ENCODE data around the gene PCK1. TPM values are rescaled to one million over a fixed set of nuclear protein-coding genes. Genes with fewer than 3 reads are reported as not detected.

The PCK1 gene
- total RNA-seq, 1 experiment from 2014 or later, result 0.21 TPM

DNA sequence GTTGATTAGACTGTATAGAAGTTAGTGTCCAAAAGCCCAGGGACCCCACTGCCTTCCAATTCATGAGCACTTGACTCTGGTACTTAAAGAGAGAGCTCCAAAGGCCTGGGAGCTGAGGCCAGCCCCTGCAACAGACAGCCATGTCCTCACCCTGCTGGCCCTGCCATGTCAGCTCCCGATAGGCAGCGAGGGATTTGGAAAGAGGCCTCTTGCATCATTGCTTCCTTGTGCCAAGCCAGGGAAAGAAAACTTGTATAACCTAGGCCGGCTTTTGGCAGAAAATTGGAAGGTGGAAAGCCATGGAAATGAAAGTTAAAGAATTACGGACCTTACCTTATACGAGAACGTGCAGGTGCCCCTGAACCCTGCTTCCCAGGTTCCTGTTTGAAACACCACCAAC is 8.4 kb upstream of the PCK1 start:
- ChIA-PET CTCF (no interaction called here), POLR2A (no interaction called here)
- Histone ChIP-seq H3K9me3 (ENCODE audit: control insufficient read depth, insufficient read depth, low read depth, low read length) (no peaks in the 10 kb centered on the region), H3K4me3 (ENCODE audit: low read depth in 2 of 2, low read length in 2 of 2) (no peak overlapping the region), H3K27ac (ENCODE audit: low read length) (no peak overlapping the region), H3K36me3 (ENCODE audit: control insufficient read depth, insufficient read depth, low read length) (no peaks in the 10 kb centered on the region), H3K4me1 (ENCODE audit: control insufficient read depth, insufficient read depth, low read length) (no peaks in the 10 kb centered on the region), H3K27me3 (ENCODE audit: control insufficient read depth, insufficient read depth, low read length) (peaks cover 4% of the 10 kb centered on the region)
- TF ChIP-seq POLR2AphosphoS5 (IDR thresholded peaks at IDR 0.05; ENCODE audit: low read depth, low read length), result no peak
- TF ChIP-seq TCF7L2 (IDR thresholded peaks at IDR 0.05; ENCODE audit: low read depth, low read length), result no peak
- TF ChIP-seq, protein P1, sequence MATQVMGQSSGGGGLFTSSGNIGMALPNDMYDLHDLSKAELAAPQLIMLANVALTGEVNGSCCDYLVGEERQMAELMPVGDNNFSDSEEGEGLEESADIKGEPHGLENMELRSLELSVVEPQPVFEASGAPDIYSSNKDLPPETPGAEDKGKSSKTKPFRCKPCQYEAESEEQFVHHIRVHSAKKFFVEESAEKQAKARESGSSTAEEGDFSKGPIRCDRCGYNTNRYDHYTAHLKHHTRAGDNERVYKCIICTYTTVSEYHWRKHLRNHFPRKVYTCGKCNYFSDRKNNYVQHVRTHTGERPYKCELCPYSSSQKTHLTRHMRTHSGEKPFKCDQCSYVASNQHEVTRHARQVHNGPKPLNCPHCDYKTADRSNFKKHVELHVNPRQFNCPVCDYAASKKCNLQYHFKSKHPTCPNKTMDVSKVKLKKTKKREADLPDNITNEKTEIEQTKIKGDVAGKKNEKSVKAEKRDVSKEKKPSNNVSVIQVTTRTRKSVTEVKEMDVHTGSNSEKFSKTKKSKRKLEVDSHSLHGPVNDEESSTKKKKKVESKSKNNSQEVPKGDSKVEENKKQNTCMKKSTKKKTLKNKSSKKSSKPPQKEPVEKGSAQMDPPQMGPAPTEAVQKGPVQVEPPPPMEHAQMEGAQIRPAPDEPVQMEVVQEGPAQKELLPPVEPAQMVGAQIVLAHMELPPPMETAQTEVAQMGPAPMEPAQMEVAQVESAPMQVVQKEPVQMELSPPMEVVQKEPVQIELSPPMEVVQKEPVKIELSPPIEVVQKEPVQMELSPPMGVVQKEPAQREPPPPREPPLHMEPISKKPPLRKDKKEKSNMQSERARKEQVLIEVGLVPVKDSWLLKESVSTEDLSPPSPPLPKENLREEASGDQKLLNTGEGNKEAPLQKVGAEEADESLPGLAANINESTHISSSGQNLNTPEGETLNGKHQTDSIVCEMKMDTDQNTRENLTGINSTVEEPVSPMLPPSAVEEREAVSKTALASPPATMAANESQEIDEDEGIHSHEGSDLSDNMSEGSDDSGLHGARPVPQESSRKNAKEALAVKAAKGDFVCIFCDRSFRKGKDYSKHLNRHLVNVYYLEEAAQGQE (IDR thresholded peaks at IDR 0.05; ENCODE audit: insufficient read depth in 1 of 2, low read depth in 2 of 2, low read length in 1 of 2), result no peak
- TF ChIP-seq, protein P2, sequence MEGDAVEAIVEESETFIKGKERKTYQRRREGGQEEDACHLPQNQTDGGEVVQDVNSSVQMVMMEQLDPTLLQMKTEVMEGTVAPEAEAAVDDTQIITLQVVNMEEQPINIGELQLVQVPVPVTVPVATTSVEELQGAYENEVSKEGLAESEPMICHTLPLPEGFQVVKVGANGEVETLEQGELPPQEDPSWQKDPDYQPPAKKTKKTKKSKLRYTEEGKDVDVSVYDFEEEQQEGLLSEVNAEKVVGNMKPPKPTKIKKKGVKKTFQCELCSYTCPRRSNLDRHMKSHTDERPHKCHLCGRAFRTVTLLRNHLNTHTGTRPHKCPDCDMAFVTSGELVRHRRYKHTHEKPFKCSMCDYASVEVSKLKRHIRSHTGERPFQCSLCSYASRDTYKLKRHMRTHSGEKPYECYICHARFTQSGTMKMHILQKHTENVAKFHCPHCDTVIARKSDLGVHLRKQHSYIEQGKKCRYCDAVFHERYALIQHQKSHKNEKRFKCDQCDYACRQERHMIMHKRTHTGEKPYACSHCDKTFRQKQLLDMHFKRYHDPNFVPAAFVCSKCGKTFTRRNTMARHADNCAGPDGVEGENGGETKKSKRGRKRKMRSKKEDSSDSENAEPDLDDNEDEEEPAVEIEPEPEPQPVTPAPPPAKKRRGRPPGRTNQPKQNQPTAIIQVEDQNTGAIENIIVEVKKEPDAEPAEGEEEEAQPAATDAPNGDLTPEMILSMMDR (IDR thresholded peaks at IDR 0.05), result no peak
- TF ChIP-seq SIN3A (IDR thresholded peaks at IDR 0.05; ENCODE audit: borderline replicate concordance, insufficient read depth, low read depth, low read length), result no peak
- DNase-seq (ENCODE audit: low read depth, low spot score), result no peak
- no TSS peak for BruUV-seq (replicated peaks)
- intact Hi-C loops (cut with micrococcal nuclease; ENCODE audit: unreplicated experiment) (no loop called here), in situ Hi-C loops (cut with HindIII; ENCODE audit: low pct_unique_long_range_greater_than_20kb, low sequenced_read_pairs) (no loop called here)
- ATAC-seq, result no peak

DNA sequence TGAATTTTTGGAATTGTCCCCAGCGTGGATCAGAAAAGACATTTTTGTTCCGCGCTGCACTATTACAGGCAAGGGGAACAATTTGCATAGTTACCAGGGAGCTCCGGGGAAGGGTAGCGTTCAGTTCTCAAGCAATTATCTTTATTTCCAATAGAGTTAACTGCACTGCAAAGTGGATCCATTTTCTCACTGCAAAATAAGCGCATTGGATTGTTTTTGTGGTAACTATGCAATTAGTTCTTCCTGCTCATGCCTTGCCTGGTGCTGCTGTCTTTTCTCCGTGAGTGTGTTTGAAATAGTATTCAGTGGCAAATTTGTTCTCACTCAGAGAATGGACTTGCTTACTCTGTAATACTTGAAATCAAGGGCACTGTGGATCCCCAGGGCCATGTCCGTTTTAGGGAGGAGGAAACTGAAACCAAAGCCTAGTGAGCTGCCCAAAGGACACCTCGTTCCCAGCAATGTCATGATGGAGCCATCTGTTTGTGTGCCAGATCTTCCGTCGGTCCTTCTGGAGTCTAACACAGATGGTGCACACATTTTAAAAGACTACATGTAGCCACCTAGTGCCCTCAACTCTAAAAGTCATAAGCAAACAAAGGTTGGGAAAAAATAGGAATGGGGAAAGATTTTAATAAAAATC is 7.4 kb upstream of the PCK1 start:
- DNase-seq (ENCODE audit: low read depth, low spot score) (no peak), ATAC-seq (no peak)
- Histone ChIP-seq H3K9me3 (ENCODE audit: control insufficient read depth, insufficient read depth, low read depth, low read length) (no peaks in the 10 kb centered on the region), H3K4me1 (ENCODE audit: control insufficient read depth, insufficient read depth, low read length) (no peaks in the 10 kb centered on the region), H3K36me3 (ENCODE audit: control insufficient read depth, insufficient read depth, low read length) (no peaks in the 10 kb centered on the region), H3K4me3 (ENCODE audit: low read depth in 2 of 2, low read length in 2 of 2) (no peak overlapping the region), H3K27me3 (ENCODE audit: control insufficient read depth, insufficient read depth, low read length) (peaks cover 9% of the 10 kb centered on the region), H3K27ac (ENCODE audit: low read length) (no peak overlapping the region)
- in situ Hi-C loops (cut with HindIII; ENCODE audit: low pct_unique_long_range_greater_than_20kb, low sequenced_read_pairs), result no loop called here
- intact Hi-C loops (cut with micrococcal nuclease; ENCODE audit: unreplicated experiment), result no loop called here
- CTCF ChIA-PET, result no interaction called here
- POLR2A ChIA-PET, result no interaction called here
- BruUV-seq (replicated peaks), result no TSS peak
- TF ChIP-seq, protein P1 (IDR thresholded peaks at IDR 0.05; ENCODE audit: insufficient read depth in 1 of 2, low read depth in 2 of 2, low read length in 1 of 2), result no peak
- TF ChIP-seq POLR2AphosphoS5 (IDR thresholded peaks at IDR 0.05; ENCODE audit: low read depth, low read length), result no peak
- TF ChIP-seq, protein P2 (IDR thresholded peaks at IDR 0.05), result no peak

Measured in Panc1 (cell line).